ENCODE data around the gene KLRC1. TPM values are rescaled to one million over a fixed set of nuclear protein-coding genes. Genes with fewer than 3 reads are reported as not detected.
"Not testable (repeated sequence)": the region's sequence is repeated elsewhere in the genome, so short reads cannot be mapped to it uniquely, and the experiment has no call there.

The KLRC1 gene
- total and polyA plus RNA-seq, 5 donors = 0.23 to 0.40 TPM; not detected in 3

DNA sequence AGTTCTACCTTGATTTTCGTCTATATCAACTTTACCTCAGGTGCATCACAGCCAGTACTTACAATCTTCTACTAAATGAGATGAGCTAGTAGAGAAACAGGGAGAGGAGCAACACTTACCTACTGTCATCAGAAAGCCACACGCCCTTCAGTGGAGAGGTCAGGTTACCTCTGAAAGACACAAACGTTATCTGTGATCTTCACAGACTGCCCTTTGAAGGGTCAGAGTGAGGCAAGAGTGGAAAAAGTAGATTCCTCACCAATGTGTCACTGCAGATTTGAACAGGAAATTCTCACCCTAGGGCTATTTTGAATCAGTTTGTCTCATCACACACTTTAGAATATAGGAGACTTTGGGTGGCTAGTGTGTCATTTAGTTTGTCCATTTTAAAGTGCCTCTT lies 31.0 kb downstream of the KLRC1 start:
- intact Hi-C loops (cut with DNase I); DNase-seq; H3K27me3 ChIP-seq (ENCODE audit: control insufficient read depth, insufficient read depth); H3K9me3 ChIP-seq (ENCODE audit: control insufficient read depth, low read length); ATAC-seq; H3K4me1 ChIP-seq (ENCODE audit: control insufficient read depth, insufficient read depth, low read length); H3K27ac ChIP-seq (ENCODE audit: low read length); H3K4me3 ChIP-seq (ENCODE audit: low read length): not testable (repeated sequence)
- 21% methylated on average over 2 of the region's 3 CpGs for WGBS

DNA sequence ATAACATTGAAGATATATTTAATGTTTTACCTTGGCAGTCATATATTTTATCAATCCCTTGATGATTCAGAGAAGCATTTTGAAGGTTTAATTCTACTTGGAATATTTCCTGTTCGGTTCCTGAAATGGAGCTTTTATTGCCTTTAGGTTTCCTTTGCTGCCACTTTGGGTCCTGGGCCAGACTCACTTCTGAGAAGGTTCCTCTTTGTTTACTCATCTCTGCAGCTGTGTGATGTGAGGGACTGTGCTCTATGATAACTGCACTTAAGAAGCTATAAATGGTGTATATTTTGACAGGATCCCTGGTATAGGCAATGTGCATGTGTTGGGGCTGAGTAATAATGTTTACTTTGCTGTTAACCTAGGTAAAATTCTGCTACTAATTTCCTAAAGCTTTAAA lies 32.8 kb downstream of the KLRC1 start, which contains the start of gene KLRC3:
Gene KLRC3 (minus strand): TSS at position 262 of the 400 bp plus-strand sequence. CDS start 45 bp downstream, at position 217.
- H3K27me3 ChIP-seq (ENCODE audit: control insufficient read depth, insufficient read depth); H3K4me1 ChIP-seq (ENCODE audit: control insufficient read depth, insufficient read depth, low read length); H3K27ac ChIP-seq (ENCODE audit: low read length); ATAC-seq; H3K4me3 ChIP-seq (ENCODE audit: low read length); intact Hi-C loops (cut with DNase I); DNase-seq; H3K9me3 ChIP-seq (ENCODE audit: control insufficient read depth, low read length): not testable (repeated sequence)
- 54% methylated on average over 1 of the region's 1 CpG for WGBS

DNA sequence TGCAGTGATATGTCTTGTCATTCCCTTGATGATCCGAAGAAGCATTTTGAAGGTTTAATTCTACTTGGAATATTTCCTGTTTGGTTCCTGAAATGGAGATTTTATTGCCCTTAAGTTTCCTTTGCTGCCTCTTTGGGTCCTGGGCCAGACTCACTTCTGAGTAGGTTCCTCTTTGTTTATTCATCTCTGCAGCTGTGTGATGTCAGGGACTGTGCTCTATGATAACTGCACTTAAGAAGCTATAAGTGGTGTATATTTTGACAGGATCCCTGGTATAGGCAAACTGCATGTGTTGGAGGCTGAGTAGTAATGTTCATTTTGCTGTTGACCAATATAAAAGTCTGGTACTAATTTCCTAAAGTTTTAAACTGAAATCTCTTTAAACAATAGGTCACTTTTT lies 43.8 kb downstream of the KLRC1 start, which contains the start of gene KLRC4:
Gene KLRC4 (minus strand): TSS at position 366 of the 400 bp plus-strand sequence. CDS start 182 bp downstream, at position 184.
- Histone ChIP-seq H3K4me3 (ENCODE audit: low read length) (no peak within 1 kb of the TSS), H3K4me1 (ENCODE audit: control insufficient read depth, insufficient read depth, low read length) (no peaks in the 10 kb centered on the region), H3K27ac (ENCODE audit: low read length) (no peak within 1 kb of the TSS), H3K9me3 (ENCODE audit: control insufficient read depth, low read length) (no peaks in the 10 kb centered on the region), H3K27me3 (ENCODE audit: control insufficient read depth, insufficient read depth) (no peaks in the 10 kb centered on the region)
- 1% methylated on average over 1 of the region's 1 CpG for WGBS
- ATAC-seq (no peak), DNase-seq (no peak)
- intact Hi-C loops (cut with DNase I) = no loop called here

DNA sequence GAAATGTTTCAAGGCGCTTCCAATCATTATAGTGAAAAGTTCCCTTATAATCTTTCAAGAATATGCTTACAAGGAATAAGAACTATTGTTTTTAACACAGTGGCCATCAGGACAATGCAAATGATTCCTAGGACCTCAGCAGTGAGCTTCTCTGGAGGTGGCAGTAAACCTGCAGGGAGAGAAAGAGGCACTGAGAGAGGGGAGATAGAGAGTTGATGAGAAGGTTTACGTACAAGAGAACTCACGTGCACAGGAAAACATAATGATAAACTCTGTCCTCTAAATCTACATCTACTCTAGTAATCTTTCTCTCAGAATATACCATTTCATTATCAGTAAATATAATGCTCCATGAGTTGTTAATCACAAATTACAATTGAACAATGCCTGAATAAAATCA lies 44.3 kb downstream of the KLRC1 start:
- DNase-seq = no peak
- no peaks in the 10 kb centered on the region for H3K27me3 ChIP-seq (ENCODE audit: control insufficient read depth, insufficient read depth)
- 60% methylated on average over 3 of the region's 3 CpGs for WGBS
- H3K27ac ChIP-seq (ENCODE audit: low read length) = no peak overlapping the region
- no peaks in the 10 kb centered on the region for H3K9me3 ChIP-seq (ENCODE audit: control insufficient read depth, low read length)
- no peak for ATAC-seq
- no peaks in the 10 kb centered on the region for H3K4me1 ChIP-seq (ENCODE audit: control insufficient read depth, insufficient read depth, low read length)
- intact Hi-C loops (cut with DNase I) = no loop called here
- no peak overlapping the region for H3K4me3 ChIP-seq (ENCODE audit: low read length)

DNA sequence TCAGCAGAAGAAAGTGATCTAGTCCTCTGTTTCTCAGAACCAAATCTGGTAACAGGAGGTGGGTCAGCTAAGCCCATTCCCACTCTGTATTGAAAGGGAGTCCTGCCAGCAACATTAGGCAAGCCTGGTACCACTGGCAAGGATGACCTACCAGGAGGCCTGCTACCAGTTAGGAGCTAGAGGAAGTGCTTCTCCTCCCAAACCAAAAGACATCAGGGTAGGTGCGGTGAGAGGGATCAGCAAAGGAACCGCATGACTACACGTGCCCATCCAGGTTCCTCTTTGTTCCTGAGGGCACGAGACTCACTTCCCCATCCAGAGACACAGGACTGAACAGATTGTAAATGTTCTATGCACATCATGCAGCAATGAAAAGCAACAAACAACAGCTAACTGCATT lies 46.5 kb downstream of the KLRC1 start:
- Histone ChIP-seq H3K27me3 (ENCODE audit: control insufficient read depth, insufficient read depth) (no peaks in the 10 kb centered on the region), H3K4me1 (ENCODE audit: control insufficient read depth, insufficient read depth, low read length) (no peaks in the 10 kb centered on the region), H3K27ac (ENCODE audit: low read length) (no peak overlapping the region), H3K4me3 (ENCODE audit: low read length) (no peak overlapping the region), H3K9me3 (ENCODE audit: control insufficient read depth, low read length) (no peaks in the 10 kb centered on the region)
- intact Hi-C loops (cut with DNase I) = no loop called here
- no peak for DNase-seq
- WGBS = 65% methylated on average over 4 of the region's 4 CpGs
- ATAC-seq = no peak

DNA sequence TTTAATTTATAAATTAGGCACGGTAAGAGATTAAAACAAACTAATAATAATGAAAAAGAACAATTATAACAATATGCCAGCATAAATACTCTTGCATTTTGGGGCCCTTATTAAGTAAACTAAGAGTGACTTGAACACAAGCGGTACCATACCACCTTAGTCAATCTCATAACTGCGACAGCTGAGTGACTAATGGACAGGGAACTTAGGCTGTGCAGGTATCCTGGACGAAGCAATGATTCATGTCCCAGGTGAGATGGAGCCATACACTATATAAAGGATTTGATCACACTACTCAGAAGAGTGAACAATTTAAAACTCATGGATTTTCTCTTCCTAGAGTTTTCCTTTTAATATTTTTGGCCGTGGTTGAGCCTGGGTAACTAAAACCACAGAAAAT lies 47.9 kb downstream of the KLRC1 start:
- DNase-seq (no peak), ATAC-seq (no peak)
- no peaks in the 10 kb centered on the region for H3K27me3 ChIP-seq (ENCODE audit: control insufficient read depth, insufficient read depth)
- no peaks in the 10 kb centered on the region for H3K9me3 ChIP-seq (ENCODE audit: control insufficient read depth, low read length)
- no peaks in the 10 kb centered on the region for H3K4me1 ChIP-seq (ENCODE audit: control insufficient read depth, insufficient read depth, low read length)
- H3K4me3 ChIP-seq (ENCODE audit: low read length) = no peak overlapping the region
- no peak overlapping the region for H3K27ac ChIP-seq (ENCODE audit: low read length)
- 95% methylated on average over 5 of the region's 5 CpGs for WGBS
- intact Hi-C loops (cut with DNase I) = no loop called here

DNA sequence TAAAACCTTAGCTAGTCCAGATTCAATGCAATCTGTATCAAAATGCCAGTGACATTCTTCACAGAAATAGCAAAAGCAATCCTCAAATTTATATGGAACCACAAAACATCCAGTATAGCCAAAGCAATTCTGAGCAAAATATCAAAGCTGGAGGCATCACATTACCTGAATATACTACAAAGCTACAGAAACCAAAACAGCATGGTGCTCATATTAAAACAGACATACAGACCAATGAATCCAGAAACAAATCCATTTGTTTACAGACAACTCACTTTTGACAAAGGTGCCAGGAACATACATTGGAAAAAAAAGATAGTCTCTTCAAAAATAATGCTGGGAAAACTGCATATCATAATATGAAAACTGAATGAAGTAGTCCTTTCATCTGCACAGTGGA lies 48.4 kb downstream of the KLRC1 start:
- DNase-seq = no peak

DNA sequence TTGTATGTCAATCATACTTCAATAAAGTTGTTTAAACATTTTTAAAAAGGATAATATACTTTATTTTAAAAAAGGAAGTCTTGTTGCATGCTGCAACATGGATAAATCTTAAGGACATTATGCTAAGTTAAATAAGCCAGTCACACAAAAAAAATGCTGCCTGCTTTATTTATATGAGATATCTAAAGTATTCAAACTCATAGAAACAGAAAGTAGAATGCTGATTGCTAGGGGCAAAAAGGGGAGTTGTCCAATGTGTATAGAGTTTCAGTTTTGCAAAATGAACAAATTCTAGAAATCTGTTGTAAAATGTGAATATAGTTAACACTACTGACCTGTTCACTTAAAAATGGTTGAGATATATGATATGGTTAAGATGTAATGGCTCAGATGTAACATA lies 52.3 kb downstream of the KLRC1 start:
- intact Hi-C loops (cut with DNase I) = no loop called here
- Histone ChIP-seq H3K27me3 (ENCODE audit: control insufficient read depth, insufficient read depth) (no peaks in the 10 kb centered on the region), H3K4me1 (ENCODE audit: control insufficient read depth, insufficient read depth, low read length) (peaks cover 2% of the 10 kb centered on the region), H3K27ac (ENCODE audit: low read length) (no peak overlapping the region), H3K9me3 (ENCODE audit: control insufficient read depth, low read length) (no peaks in the 10 kb centered on the region), H3K4me3 (ENCODE audit: low read length) (no peak overlapping the region)
- ATAC-seq (no peak), DNase-seq (no peak)

More for the DNA sequence above, 48.4 kb downstream of the KLRC1 start:
- ATAC-seq = no peak
- Histone ChIP-seq H3K27me3 (ENCODE audit: control insufficient read depth, insufficient read depth) (no peaks in the 10 kb centered on the region), H3K4me3 (ENCODE audit: low read length) (no peak overlapping the region), H3K9me3 (ENCODE audit: control insufficient read depth, low read length) (no peaks in the 10 kb centered on the region), H3K27ac (ENCODE audit: low read length) (no peak overlapping the region), H3K4me1 (ENCODE audit: control insufficient read depth, insufficient read depth, low read length) (no peaks in the 10 kb centered on the region)
- intact Hi-C loops (cut with DNase I) = no loop called here

DNA sequence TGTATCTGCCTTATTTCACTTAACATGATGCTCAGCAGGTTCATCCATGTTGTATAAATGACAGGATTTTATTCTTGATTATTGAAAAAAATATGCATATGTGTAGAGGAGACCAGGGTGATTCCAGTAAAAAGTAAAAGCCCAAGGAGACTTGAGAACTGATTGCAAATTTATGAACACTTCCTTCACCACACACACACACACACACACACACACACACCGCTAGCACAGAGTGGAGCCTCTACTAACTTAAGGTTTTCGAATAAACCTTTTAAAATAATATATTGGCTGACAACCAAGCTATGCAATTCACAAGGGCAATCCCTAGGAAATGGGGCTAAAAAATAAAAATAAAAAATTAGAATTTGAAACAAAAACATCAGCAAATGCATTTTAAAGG lies 55.0 kb downstream of the KLRC1 start:
- Histone ChIP-seq H3K27ac (ENCODE audit: low read length) (no peak overlapping the region), H3K4me1 (ENCODE audit: control insufficient read depth, insufficient read depth, low read length) (peaks cover 2% of the 10 kb centered on the region), H3K4me3 (ENCODE audit: low read length) (no peak overlapping the region), H3K27me3 (ENCODE audit: control insufficient read depth, insufficient read depth) (no peaks in the 10 kb centered on the region), H3K9me3 (ENCODE audit: control insufficient read depth, low read length) (no peaks in the 10 kb centered on the region)
- ATAC-seq (no peak), DNase-seq (no peak)
- intact Hi-C loops (cut with DNase I) = no loop called here
- WGBS = 79% methylated on average over 2 of the region's 2 CpGs

DNA sequence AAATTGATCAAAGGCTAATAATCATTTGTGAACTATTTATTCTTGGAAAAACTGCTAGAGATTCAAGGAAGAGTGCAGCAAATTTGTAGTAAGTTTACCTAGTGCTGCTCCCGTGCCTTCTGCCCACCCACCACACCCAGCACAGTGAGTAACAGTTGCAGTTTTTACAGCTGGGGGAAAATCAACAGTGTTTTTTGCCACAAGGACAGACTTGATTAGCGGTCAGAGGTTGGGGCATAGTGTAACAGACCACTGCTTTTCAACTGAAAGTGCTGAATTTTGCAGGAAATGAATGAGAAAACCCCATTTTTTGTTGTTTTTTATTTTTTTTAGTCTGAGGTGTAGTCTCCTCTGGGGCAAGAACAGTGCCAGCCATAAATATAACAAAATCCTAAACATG lies 55.9 kb downstream of the KLRC1 start:
- DNase-seq (no peak), ATAC-seq (no peak)
- H3K4me1 ChIP-seq (ENCODE audit: control insufficient read depth, insufficient read depth, low read length) = peaks cover 2% of the 10 kb centered on the region
- 72% methylated on average over 2 of the region's 2 CpGs for WGBS
- H3K27ac ChIP-seq (ENCODE audit: low read length) = no peak overlapping the region
- intact Hi-C loops (cut with DNase I) = no loop called here
- no peaks in the 10 kb centered on the region for H3K27me3 ChIP-seq (ENCODE audit: control insufficient read depth, insufficient read depth)
- no peaks in the 10 kb centered on the region for H3K9me3 ChIP-seq (ENCODE audit: control insufficient read depth, low read length)
- H3K4me3 ChIP-seq (ENCODE audit: low read length) = no peak overlapping the region

DNA sequence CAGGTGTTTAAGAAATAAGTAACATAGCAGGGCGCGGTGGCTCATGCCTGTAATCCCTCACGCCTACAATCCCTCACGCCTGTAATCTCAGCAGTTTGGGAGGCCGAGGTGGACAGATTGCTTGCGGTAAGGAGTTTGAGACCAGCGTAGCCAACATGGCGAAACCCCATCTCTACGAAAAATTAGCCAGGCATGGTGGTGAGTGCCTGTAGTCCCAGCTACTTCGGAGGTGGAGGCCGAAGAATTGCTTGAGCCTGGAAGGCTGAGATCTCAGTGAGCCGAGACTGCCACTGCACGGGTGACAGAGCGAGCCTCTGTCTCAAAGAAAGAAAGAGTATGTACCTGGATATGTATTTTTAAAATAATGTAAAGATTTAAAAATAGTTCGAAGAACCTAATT lies 57.0 kb downstream of the KLRC1 start:
- H3K27me3 ChIP-seq (ENCODE audit: control insufficient read depth, insufficient read depth); ATAC-seq; H3K4me3 ChIP-seq (ENCODE audit: low read length); DNase-seq; H3K27ac ChIP-seq (ENCODE audit: low read length); H3K4me1 ChIP-seq (ENCODE audit: control insufficient read depth, insufficient read depth, low read length); H3K9me3 ChIP-seq (ENCODE audit: control insufficient read depth, low read length); intact Hi-C loops (cut with DNase I): not testable (repeated sequence)
- 90% methylated on average over 15 of the region's 15 CpGs for whole genome bisulfite sequencing
